ENCODE measurements around the gene SPOCD1.
A peak's percentile ranks its signal among the peaks of the same experiment; 100 is the strongest.

Gene SPOCD1

GRCh38 chr1:31834501-31834900 is 18.7 kb upstream of the SPOCD1 start:
- Histone ChIP-seq H3K79me2 (ENCODE audit: control insufficient read depth, insufficient read depth, low read length) (no peaks in the 10 kb centered on the region), H3K79me1 (ENCODE audit: low read length) (no peaks in the 10 kb centered on the region), H3K4ac (ENCODE audit: low read depth, low read length) (no peak overlapping the region), H2BK5ac (ENCODE audit: low read length) (no peak overlapping the region), H2BK120ac (ENCODE audit: low read depth, low read length) (no peak overlapping the region), H3K4me2 (ENCODE audit: low read length) (no peak overlapping the region), H3K56ac (ENCODE audit: low read length) (no peak overlapping the region), H3K18ac (ENCODE audit: low read length) (no peak overlapping the region), H4K5ac (ENCODE audit: low read length) (no peak overlapping the region), H3K9ac (ENCODE audit: low read length) (no peak overlapping the region), H3K36me3 (ENCODE audit: control insufficient read depth, insufficient read depth, low read length) (no peaks in the 10 kb centered on the region), H2BK15ac (replicated peaks; ENCODE audit: low read depth) (no peak overlapping the region), H3K4me3 (ENCODE audit: low read length) (no peak overlapping the region), H3K27me3 (ENCODE audit: insufficient read depth, low read length, poor library complexity) (no peaks in the 10 kb centered on the region), H3K4me1 (ENCODE audit: control insufficient read depth, low read depth, low read length) (no peaks in the 10 kb centered on the region), H4K8ac (ENCODE audit: low read depth, low read length) (no peak overlapping the region), H3K23ac (ENCODE audit: low read length) (no peak overlapping the region), H3K27ac (ENCODE audit: low read depth, low read length) (no peak overlapping the region), H2AK5ac (ENCODE audit: low read length) (no peak overlapping the region)
- no peak for DNase-seq
- WGBS (ENCODE audit: extremely low coverage, insufficient coverage, low lambda C conversion rate), result no CpG with 5 or more reads among the region's 6 CpGs

GRCh38 chr1:31831397-31832378 is 15.9 kb upstream of the SPOCD1 start:
- H2AK5ac ChIP-seq (ENCODE audit: low read length), result no peak overlapping the region
- H3K4me2 ChIP-seq (ENCODE audit: low read length), result no peak overlapping the region
- no peak overlapping the region for H3K23ac ChIP-seq (ENCODE audit: low read length)
- no peak overlapping the region for H3K4ac ChIP-seq (ENCODE audit: low read depth, low read length)
- peak overlapping the region; percentile 19 for H3K56ac ChIP-seq (ENCODE audit: low read length)
- no peak overlapping the region for H3K4me3 ChIP-seq (ENCODE audit: low read length)
- no peak overlapping the region for H2BK120ac ChIP-seq (ENCODE audit: low read depth, low read length)
- no peak overlapping the region for H3K9ac ChIP-seq (ENCODE audit: low read length)
- WGBS (ENCODE audit: extremely low coverage, insufficient coverage, low lambda C conversion rate), result no CpG with 5 or more reads among the region's 9 CpGs
- H3K27ac ChIP-seq (ENCODE audit: low read depth, low read length), result no peak overlapping the region
- H2BK15ac ChIP-seq (replicated peaks; ENCODE audit: low read depth), result no peak overlapping the region
- H4K8ac ChIP-seq (ENCODE audit: low read depth, low read length), result no peak overlapping the region
- DNase-seq, result no peak
- no peaks in the 10 kb centered on the region for H3K4me1 ChIP-seq (ENCODE audit: control insufficient read depth, low read depth, low read length)
- no peak overlapping the region for H3K18ac ChIP-seq (ENCODE audit: low read length)
- H3K27me3 ChIP-seq (ENCODE audit: insufficient read depth, low read length, poor library complexity), result no peaks in the 10 kb centered on the region
- H3K79me2 ChIP-seq (ENCODE audit: control insufficient read depth, insufficient read depth, low read length), result no peaks in the 10 kb centered on the region
- no peaks in the 10 kb centered on the region for H3K36me3 ChIP-seq (ENCODE audit: control insufficient read depth, insufficient read depth, low read length)
- no peaks in the 10 kb centered on the region for H3K79me1 ChIP-seq (ENCODE audit: low read length)
- no peak overlapping the region for H4K5ac ChIP-seq (ENCODE audit: low read length)
- no peak overlapping the region for H2BK5ac ChIP-seq (ENCODE audit: low read length)

- no peak overlapping the region for H3K56ac ChIP-seq (ENCODE audit: low read length)
- no peak overlapping the region for H2BK120ac ChIP-seq (ENCODE audit: low read depth, low read length)
- no peak overlapping the region for H3K18ac ChIP-seq (ENCODE audit: low read length)
- no peak overlapping the region for H2BK5ac ChIP-seq (ENCODE audit: low read length)
- H3K27me3 ChIP-seq (ENCODE audit: insufficient read depth, low read length, poor library complexity), result no peaks in the 10 kb centered on the region
- H3K4me2 ChIP-seq (ENCODE audit: low read length), result no peak overlapping the region
- no peak overlapping the region for H2AK5ac ChIP-seq (ENCODE audit: low read length)
- H3K23ac ChIP-seq (ENCODE audit: low read length), result no peak overlapping the region
- no peak for DNase-seq
- H3K4ac ChIP-seq (ENCODE audit: low read depth, low read length), result no peak overlapping the region
- no peaks in the 10 kb centered on the region for H3K36me3 ChIP-seq (ENCODE audit: control insufficient read depth, insufficient read depth, low read length)
- H3K9ac ChIP-seq (ENCODE audit: low read length), result no peak overlapping the region
- no peak overlapping the region for H3K27ac ChIP-seq (ENCODE audit: low read depth, low read length)
- H4K5ac ChIP-seq (ENCODE audit: low read length), result no peak overlapping the region
- H3K4me1 ChIP-seq (ENCODE audit: control insufficient read depth, low read depth, low read length), result no peaks in the 10 kb centered on the region
- no CpG with 5 or more reads among the region's 8 CpGs for WGBS (ENCODE audit: extremely low coverage, insufficient coverage, low lambda C conversion rate)
- no peaks in the 10 kb centered on the region for H3K79me1 ChIP-seq (ENCODE audit: low read length)
- no peak overlapping the region for H4K8ac ChIP-seq (ENCODE audit: low read depth, low read length)
- H2BK15ac ChIP-seq (replicated peaks; ENCODE audit: low read depth), result no peak overlapping the region
- H3K4me3 ChIP-seq (ENCODE audit: low read length), result no peak overlapping the region
- H3K79me2 ChIP-seq (ENCODE audit: control insufficient read depth, insufficient read depth, low read length), result no peaks in the 10 kb centered on the region
Measured at GRCh38 chr1:31830511-31830910, 14.7 kb upstream of the SPOCD1 start.

- WGBS (ENCODE audit: extremely low coverage, insufficient coverage, low lambda C conversion rate), result no CpG with 5 or more reads among the region's 10 CpGs
Measured at GRCh38 chr1:31830065-31830464, 14.2 kb upstream of the SPOCD1 start.

GRCh38 chr1:31828926-31829690 is 13.3 kb upstream of the SPOCD1 start:
- no peak for DNase-seq
- no peak overlapping the region for H2AK5ac ChIP-seq (ENCODE audit: low read length)

More at GRCh38 chr1:31830065-31830464, 14.2 kb upstream of the SPOCD1 start:
- Histone ChIP-seq H3K56ac (ENCODE audit: low read length) (no peak overlapping the region), H3K4ac (ENCODE audit: low read depth, low read length) (no peak overlapping the region), H4K8ac (ENCODE audit: low read depth, low read length) (no peak overlapping the region), H2BK120ac (ENCODE audit: low read depth, low read length) (no peak overlapping the region), H3K27me3 (ENCODE audit: insufficient read depth, low read length, poor library complexity) (no peaks in the 10 kb centered on the region), H2BK5ac (ENCODE audit: low read length) (no peak overlapping the region), H3K4me2 (ENCODE audit: low read length) (no peak overlapping the region), H3K4me3 (ENCODE audit: low read length) (no peak overlapping the region), H3K18ac (ENCODE audit: low read length) (no peak overlapping the region), H3K23ac (ENCODE audit: low read length) (no peak overlapping the region), H3K9ac (ENCODE audit: low read length) (no peak overlapping the region), H3K27ac (ENCODE audit: low read depth, low read length) (no peak overlapping the region), H3K36me3 (ENCODE audit: control insufficient read depth, insufficient read depth, low read length) (no peaks in the 10 kb centered on the region), H2AK5ac (ENCODE audit: low read length) (no peak overlapping the region), H2BK15ac (replicated peaks; ENCODE audit: low read depth) (no peak overlapping the region), H3K4me1 (ENCODE audit: control insufficient read depth, low read depth, low read length) (no peaks in the 10 kb centered on the region), H4K5ac (ENCODE audit: low read length) (no peak overlapping the region), H3K79me1 (ENCODE audit: low read length) (no peaks in the 10 kb centered on the region), H3K79me2 (ENCODE audit: control insufficient read depth, insufficient read depth, low read length) (no peaks in the 10 kb centered on the region)
- DNase-seq, result no peak

More at GRCh38 chr1:31828926-31829690, 13.3 kb upstream of the SPOCD1 start:
- Histone ChIP-seq H3K9ac (ENCODE audit: low read length) (no peak overlapping the region), H3K4me2 (ENCODE audit: low read length) (no peak overlapping the region), H3K4me3 (ENCODE audit: low read length) (no peak overlapping the region), H4K5ac (ENCODE audit: low read length) (no peak overlapping the region), H2BK15ac (replicated peaks; ENCODE audit: low read depth) (no peak overlapping the region), H3K79me1 (ENCODE audit: low read length) (no peaks in the 10 kb centered on the region), H4K8ac (ENCODE audit: low read depth, low read length) (no peak overlapping the region), H3K79me2 (ENCODE audit: control insufficient read depth, insufficient read depth, low read length) (no peaks in the 10 kb centered on the region), H3K4ac (ENCODE audit: low read depth, low read length) (no peak overlapping the region), H3K56ac (ENCODE audit: low read length) (no peak overlapping the region), H3K18ac (ENCODE audit: low read length) (no peak overlapping the region), H2BK5ac (ENCODE audit: low read length) (no peak overlapping the region), H3K27me3 (ENCODE audit: insufficient read depth, low read length, poor library complexity) (no peaks in the 10 kb centered on the region), H3K36me3 (ENCODE audit: control insufficient read depth, insufficient read depth, low read length) (no peaks in the 10 kb centered on the region), H2BK120ac (ENCODE audit: low read depth, low read length) (no peak overlapping the region), H3K4me1 (ENCODE audit: control insufficient read depth, low read depth, low read length) (no peaks in the 10 kb centered on the region), H3K23ac (ENCODE audit: low read length) (peak overlapping the region; percentile 29), H3K27ac (ENCODE audit: low read depth, low read length) (no peak overlapping the region)
- no CpG with 5 or more reads among the region's 15 CpGs for WGBS (ENCODE audit: extremely low coverage, insufficient coverage, low lambda C conversion rate)
